Lower leg skin (tissue), 4 donors: ENCODE results near the gene DLG5. TPM values are rescaled to one million over a fixed set of nuclear protein-coding genes. Genes with fewer than 3 reads are reported as not detected.

Experiments used
- DNase-seq, 2 donors: peaks; one replicate each; pipeline ENCODE4 v3.0.0-alpha.2; 2019; ENCODE audit warnings: low spot score in 2 of 2
- H3K4me3 ChIP-seq: fragments of 200-600 bp; sonication (generic); 2 replicates; pipeline ENCODE4 v1.5.1; 2017; ENCODE audit warnings: mild to moderate bottlenecking, low read depth; ENCODE audit not compliant: poor library complexity, severe bottlenecking
- CTCF ChIP-seq, 3 donors: fragments of 450-650 bp; IDR thresholded peaks; one replicate each; pipeline ENCODE4 v1.5.1; 2016; ENCODE audit warnings: antibody characterized with exemption in 3 of 3, mild to moderate bottlenecking in 3 of 3, moderate library complexity in 2 of 3
- POLR2A ChIP-seq, 2 donors: fragments of 450-650 bp; IDR thresholded peaks; one replicate each; pipeline ENCODE4 v1.6.1; 2016 to 2017; ENCODE audit warnings: antibody characterized with exemption in 2 of 2, mild to moderate bottlenecking in 1 of 2, moderate library complexity in 1 of 2
- WGBS, 2 donors: methylation state at CpG; one replicate each; pipeline ENCODE4 v1.1.5; 2018; 5-methylcytosine and 5-hydroxymethylcytosine counted together
- intact Hi-C: fragments of 100-400 bp; cut with DNase I; formaldehyde crosslinking; loops from one replicate; pipeline ENCODE4 v1.15.0; 2023; ENCODE audit warnings: low total_unique reads
- total RNA-seq, 4 donors: library from RNA; depleted of rRNA; stranded (reverse); fragments of >200 nt; gene quantifications; one replicate each; pipeline ENCODE4 v1.1.0, GENCODE V29; 2016

The DLG5 gene
- total RNA-seq, 4 donors from 2014 or later, result 91.9 to 165 (median 103) TPM

GRCh38 chr10:77859865-77860282 is 66.7 kb downstream of the DLG5 start:
- no peak overlapping the region for H3K4me3 ChIP-seq
- 81 to 85% methylated on average over 4 of the region's 4 CpGs for WGBS, 2 donors
- intact Hi-C loops, result no loop called here
- no peak for TF ChIP-seq CTCF (IDR thresholded peaks at IDR 0.05)
- no peak for TF ChIP-seq POLR2A (IDR thresholded peaks at IDR 0.05)
- DNase-seq, result no peak

GRCh38 chr10:77859200-77859864 is 67.2 kb downstream of the DLG5 start:
- intact Hi-C loops, result no loop called here
- 90 to 92% methylated on average over 7 of the region's 7 CpGs for WGBS, 2 donors
- no peak for DNase-seq
- TF ChIP-seq CTCF (IDR thresholded peaks at IDR 0.05), result no peak
- TF ChIP-seq POLR2A (IDR thresholded peaks at IDR 0.05), result no peak
- H3K4me3 ChIP-seq, result no peak overlapping the region

GRCh38 chr10:77857272-77857671 is 69.3 kb downstream of the DLG5 start:
- no peak overlapping the region for H3K4me3 ChIP-seq
- WGBS, 2 donors, result 51 to 65% methylated on average over 5 to 11 of the region's 11 CpGs
- no peak for DNase-seq
- intact Hi-C loops, result no loop called here
- TF ChIP-seq CTCF (IDR thresholded peaks at IDR 0.05) (no peak), POLR2A (IDR thresholded peaks at IDR 0.05) (no peak)

- no peak for TF ChIP-seq POLR2A (IDR thresholded peaks at IDR 0.05)
- no peak for TF ChIP-seq CTCF (IDR thresholded peaks at IDR 0.05)
- 94 to 96% methylated on average over 16 to 17 of the region's 17 CpGs for WGBS, 2 donors
- no peak for DNase-seq
- intact Hi-C loops, result no loop called here
- no peak overlapping the region for H3K4me3 ChIP-seq
Observed at GRCh38 chr10:77856566-77856965, 70.0 kb downstream of the DLG5 start.

- H3K4me3 ChIP-seq, result no peak overlapping the region
- DNase-seq, result peak in 1 of 2 donors; percentile 60
- 36 to 54% methylated on average over 5 of the region's 5 CpGs for WGBS, 2 donors
- TF ChIP-seq POLR2A (IDR thresholded peaks at IDR 0.05) (no peak), CTCF (IDR thresholded peaks at IDR 0.05) (no peak)
- intact Hi-C loops, result no loop called here
Observed at GRCh38 chr10:77855404-77856155, 71.0 kb downstream of the DLG5 start.
